Measurements from ENCODE around the gene ZNF304.
"Not testable (repeated sequence)": the region's sequence is repeated elsewhere in the genome, so short reads cannot be mapped to it uniquely, and the experiment has no call there.

Gene ZNF304

GRCh38 chr19:57359300-57359699 lies 8.2 kb downstream of the ZNF304 start:
- no peak for DNase-seq

- no peak for DNase-seq
Measured at GRCh38 chr19:57362419-57362818, 11.3 kb downstream of the ZNF304 start.

- DNase-seq, result peak; percentile 81 to 99 (median 97)
Measured at GRCh38 chr19:57362997-57363687, 12.1 kb downstream of the ZNF304 start, which contains the start of the genes TRAPPC2B and ZNF547. Gene TRAPPC2B (plus strand): TSS chr19:57363551. CDS start chr19:57364834, 1,283 bp downstream. Gene ZNF547 (plus strand): TSS chr19:57363551. CDS start chr19:57368556, 5,005 bp downstream.

- DNase-seq, result peak in 4 of 56 donors; percentile 33 to 39 (median 36)
Measured at GRCh38 chr19:57363688-57364181, 12.7 kb downstream of the ZNF304 start.

GRCh38 chr19:57366776-57367175 lies 15.7 kb downstream of the ZNF304 start:
- no peak for DNase-seq

- DNase-seq, result no peak
Measured at GRCh38 chr19:57374179-57374578, 23.1 kb downstream of the ZNF304 start.

GRCh38 chr19:57374647-57375046 lies 23.6 kb downstream of the ZNF304 start:
- not testable (repeated sequence) for DNase-seq

GRCh38 chr19:57376151-57376550 lies 25.1 kb downstream of the ZNF304 start:
- no peak for DNase-seq

GRCh38 chr19:57377498-57378146 lies 26.6 kb downstream of the ZNF304 start:
- DNase-seq, result no peak

- DNase-seq, result no peak
Measured at GRCh38 chr19:57380923-57381322, 29.9 kb downstream of the ZNF304 start.

- DNase-seq, result no peak
Measured at GRCh38 chr19:57382806-57383488, 31.9 kb downstream of the ZNF304 start.

GRCh38 chr19:57389194-57389729 lies 38.2 kb downstream of the ZNF304 start:
- no peak for DNase-seq

GRCh38 chr19:57389730-57390598 lies 38.9 kb downstream of the ZNF304 start, which contains the start of gene ZNF548:
Gene ZNF548 (plus strand): TSS chr19:57389854. CDS start chr19:57390100, 246 bp downstream.
- DNase-seq, result peak; percentile 72 to 100 (median 96)

GRCh38 chr19:57395710-57396109 lies 44.6 kb downstream of the ZNF304 start:
- no peak for DNase-seq

- no peak for DNase-seq
Measured at GRCh38 chr19:57398868-57399267, 47.8 kb downstream of the ZNF304 start.

GRCh38 chr19:57403737-57404563 lies 52.9 kb downstream of the ZNF304 start:
- DNase-seq, result no peak

GRCh38 chr19:57406516-57407123 lies 55.5 kb downstream of the ZNF304 start:
- peak in 27 of 56 donors; percentile 0 to 56 (median 7) for DNase-seq
